ENCODE measurements around the gene DPP10.

DPP10 gene

DNA sequence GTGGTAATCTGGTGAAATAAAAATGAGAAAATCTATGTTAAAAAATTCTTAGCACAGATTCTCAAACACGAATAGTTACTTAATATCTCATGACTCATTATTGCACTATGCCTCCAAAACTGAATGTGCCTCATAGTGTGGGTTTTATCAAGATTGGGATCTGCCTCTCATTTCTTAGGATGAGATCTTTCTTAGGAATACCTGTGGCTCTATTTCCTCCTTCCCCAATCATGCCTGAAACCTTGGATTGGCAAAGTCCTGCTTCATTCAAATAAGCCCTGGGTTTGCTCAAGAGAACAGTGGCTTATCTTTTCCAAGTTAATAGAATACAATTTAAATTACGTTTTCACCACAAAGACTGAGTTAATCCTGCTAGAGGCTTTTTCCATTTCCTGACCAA lies 100.3 kb downstream of the DPP10 start:
- TF ChIP-seq EZH2phosphoT487 (IDR thresholded peaks at IDR 0.05; ENCODE audit: borderline replicate concordance) (no peak), CTCF (conservative IDR thresholded peaks at IDR 0.05; ENCODE audit: low read length) (no peak)
- Histone ChIP-seq H3K4me2 (ENCODE audit: low read depth, low read length, poor library complexity, severe bottlenecking) (no peak overlapping the region), H3K9me3 (ENCODE audit: insufficient read depth, low read depth, low read length) (no peaks in the 10 kb centered on the region), H3K36me3 (ENCODE audit: insufficient read depth, low read length) (no peaks in the 10 kb centered on the region), H3K4me3 (ENCODE audit: low read length, poor library complexity, severe bottlenecking) (no peak overlapping the region), H3K4me1 (ENCODE audit: insufficient read depth, low read length, poor library complexity, severe bottlenecking) (no peaks in the 10 kb centered on the region), H3K27me3 (ENCODE audit: insufficient read depth, low read length, poor library complexity, severe bottlenecking) (no peaks in the 10 kb centered on the region), H2AFZ (ENCODE audit: low read length) (no peak overlapping the region), H3K9me2 (replicated peaks; ENCODE audit: low read depth, low read length) (no peaks in the 10 kb centered on the region), H3K9ac (ENCODE audit: low read depth, low read length, poor library complexity, severe bottlenecking) (no peak overlapping the region), H4K20me1 (ENCODE audit: insufficient read depth, low read length, poor library complexity, severe bottlenecking) (no peaks in the 10 kb centered on the region), H3K79me2 (ENCODE audit: insufficient read depth, low read length) (no peaks in the 10 kb centered on the region), H3F3A (ENCODE audit: low read depth) (no peaks in the 10 kb centered on the region)

DNA sequence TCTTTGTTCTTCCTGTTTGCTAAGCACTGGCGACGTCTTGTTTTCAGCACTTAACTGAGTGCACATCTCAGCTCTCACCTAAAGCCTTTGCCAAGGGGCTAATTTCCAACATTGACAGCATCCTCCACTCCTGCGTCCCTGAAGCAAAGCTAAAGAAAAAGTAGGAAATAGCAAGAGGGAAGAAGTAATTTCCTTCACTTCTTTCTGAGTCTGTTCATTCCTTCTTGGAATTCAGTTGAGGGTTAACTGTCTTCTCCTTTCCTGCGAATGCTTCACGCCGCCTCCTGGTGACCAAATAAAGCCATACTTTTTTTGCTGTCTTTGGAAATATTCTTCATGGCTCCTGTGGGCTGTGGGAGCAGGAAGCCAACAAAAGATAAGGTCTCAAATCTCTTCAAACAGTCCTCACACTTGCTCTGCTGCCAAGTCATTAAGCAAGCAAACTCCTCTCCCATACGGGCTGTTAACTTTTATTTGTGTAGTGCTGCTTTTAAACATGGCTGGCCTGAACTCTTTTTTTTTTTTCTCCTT lies 100.9 kb downstream of the DPP10 start:
- H2AFZ ChIP-seq (ENCODE audit: low read length) = no peak overlapping the region
- no peaks in the 10 kb centered on the region for H4K20me1 ChIP-seq (ENCODE audit: insufficient read depth, low read length, poor library complexity, severe bottlenecking)
- H3K9me3 ChIP-seq (ENCODE audit: insufficient read depth, low read depth, low read length) = no peaks in the 10 kb centered on the region
- H3K4me2 ChIP-seq (ENCODE audit: low read depth, low read length, poor library complexity, severe bottlenecking) = no peak overlapping the region
- H3F3A ChIP-seq (ENCODE audit: low read depth) = no peaks in the 10 kb centered on the region
- H3K4me1 ChIP-seq (ENCODE audit: insufficient read depth, low read length, poor library complexity, severe bottlenecking) = no peaks in the 10 kb centered on the region
- H3K9me2 ChIP-seq (replicated peaks; ENCODE audit: low read depth, low read length) = no peaks in the 10 kb centered on the region
- no peak overlapping the region for H3K4me3 ChIP-seq (ENCODE audit: low read length, poor library complexity, severe bottlenecking)
- TF ChIP-seq EZH2phosphoT487 (IDR thresholded peaks at IDR 0.05; ENCODE audit: borderline replicate concordance) (no peak), CTCF (conservative IDR thresholded peaks at IDR 0.05; ENCODE audit: low read length) (no peak; the same call in 1 of the 2 replicates)
- no peak overlapping the region for H3K9ac ChIP-seq (ENCODE audit: low read depth, low read length, poor library complexity, severe bottlenecking)
- no peaks in the 10 kb centered on the region for H3K36me3 ChIP-seq (ENCODE audit: insufficient read depth, low read length)
- no peaks in the 10 kb centered on the region for H3K79me2 ChIP-seq (ENCODE audit: insufficient read depth, low read length)
- H3K27me3 ChIP-seq (ENCODE audit: insufficient read depth, low read length, poor library complexity, severe bottlenecking) = no peaks in the 10 kb centered on the region

DNA sequence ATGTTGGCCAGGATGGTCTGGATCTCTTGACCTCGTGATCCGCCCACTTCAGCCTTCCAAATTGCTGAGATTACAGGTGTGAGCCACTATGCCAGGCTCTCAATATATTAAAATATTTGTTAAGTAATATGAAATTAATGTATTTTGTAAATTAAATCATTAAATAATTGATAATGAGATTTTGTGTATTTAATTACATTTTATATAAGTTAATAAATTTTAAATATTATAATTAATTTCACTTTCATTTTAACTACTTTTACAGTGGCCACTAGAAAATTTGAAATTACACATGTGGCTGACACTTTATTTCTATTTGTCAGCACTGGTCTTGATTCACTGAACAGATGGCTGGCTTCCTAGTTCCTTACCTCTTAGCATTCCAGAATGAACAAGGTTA lies 102.6 kb downstream of the DPP10 start:
- Histone ChIP-seq H3F3A (ENCODE audit: low read depth) (no peaks in the 10 kb centered on the region), H3K4me1 (ENCODE audit: insufficient read depth, low read length, poor library complexity, severe bottlenecking) (no peaks in the 10 kb centered on the region), H4K20me1 (ENCODE audit: insufficient read depth, low read length, poor library complexity, severe bottlenecking) (no peaks in the 10 kb centered on the region), H2AFZ (ENCODE audit: low read length) (no peak overlapping the region), H3K79me2 (ENCODE audit: insufficient read depth, low read length) (no peaks in the 10 kb centered on the region), H3K36me3 (ENCODE audit: insufficient read depth, low read length) (no peaks in the 10 kb centered on the region), H3K9me3 (ENCODE audit: insufficient read depth, low read depth, low read length) (no peaks in the 10 kb centered on the region), H3K4me2 (ENCODE audit: low read depth, low read length, poor library complexity, severe bottlenecking) (no peak overlapping the region), H3K4me3 (ENCODE audit: low read length, poor library complexity, severe bottlenecking) (no peak overlapping the region), H3K27me3 (ENCODE audit: insufficient read depth, low read length, poor library complexity, severe bottlenecking) (no peaks in the 10 kb centered on the region), H3K9me2 (replicated peaks; ENCODE audit: low read depth, low read length) (no peaks in the 10 kb centered on the region), H3K9ac (ENCODE audit: low read depth, low read length, poor library complexity, severe bottlenecking) (no peak overlapping the region)
- TF ChIP-seq EZH2phosphoT487 (IDR thresholded peaks at IDR 0.05; ENCODE audit: borderline replicate concordance) (no peak), CTCF (conservative IDR thresholded peaks at IDR 0.05; ENCODE audit: low read length) (no peak)
